DND-41 (cell line): ENCODE data around the gene MCRIP1.

ENCODE experiments used
- ATAC-seq: fragments of 200-7000 bp; cut with Tn5 transposase; 3 replicates; pipeline ENCODE4 v1.9.1; 2021; ENCODE audit warnings: low read depth; ENCODE audit not compliant: insufficient read depth
- DNase-seq: peaks from one replicate; pipeline ENCODE4 v3.0.0-alpha.2; 2020
- H2AFZ ChIP-seq: 2 replicates; pipeline ENCODE4 v1.6.0; 2012; ENCODE audit warnings: low read depth, low read length
- H3K27ac ChIP-seq: 2 replicates; pipeline ENCODE4 v1.5.1; 2012; ENCODE audit warnings: low read length, inconsistent platforms
- H3K27me3 ChIP-seq: fragments of 200-600 bp; sonication (generic); 2 replicates; pipeline ENCODE4 v1.6.0; 2012; ENCODE audit warnings: low read length, mild to moderate bottlenecking, inconsistent platforms; ENCODE audit not compliant: insufficient read depth, poor library complexity
- H3K36me3 ChIP-seq: 2 replicates; pipeline ENCODE4 v1.5.1; 2012; ENCODE audit warnings: low read length, inconsistent platforms; ENCODE audit not compliant: insufficient read depth
- H3K4me1 ChIP-seq: 2 replicates; pipeline ENCODE4 v1.5.1; 2012; ENCODE audit warnings: mild to moderate bottlenecking, low read length; ENCODE audit not compliant: insufficient read depth
- H3K4me2 ChIP-seq: 2 replicates; pipeline ENCODE4 v1.6.0; 2012; ENCODE audit warnings: mild to moderate bottlenecking, moderate library complexity, low read length, inconsistent platforms; ENCODE audit not compliant: insufficient read depth
- H3K4me3 ChIP-seq, 2 experiments: fragments of 200-600 bp in 1 of 2; shearing (Covaris generic) in 1 of 2; 2 replicates each; pipeline ENCODE4 v1.5.1; 2012 to 2016; ENCODE audit warnings: inconsistent platforms in 2 of 2, low read length in 2 of 2, mild to moderate bottlenecking in 2 of 2, low read depth in 1 of 2, moderate library complexity in 1 of 2
- H3K79me2 ChIP-seq: 2 replicates; pipeline ENCODE4 v1.6.0; 2012; ENCODE audit warnings: low read length, inconsistent platforms; ENCODE audit not compliant: insufficient read depth
- H3K9ac ChIP-seq: 2 replicates; pipeline ENCODE4 v1.6.0; 2012; ENCODE audit warnings: low read depth, mild to moderate bottlenecking, inconsistent platforms, low read length, moderate library complexity
- H3K9me3 ChIP-seq: 2 replicates; pipeline ENCODE4 v1.5.1; 2012; ENCODE audit warnings: low read length, moderate library complexity, mild to moderate bottlenecking, inconsistent platforms; ENCODE audit not compliant: insufficient read depth, severe bottlenecking
- H4K20me1 ChIP-seq: 2 replicates; pipeline ENCODE4 v1.6.0; 2012; ENCODE audit warnings: low read length; ENCODE audit not compliant: insufficient read depth
- CTCF ChIP-seq: IDR thresholded peaks from 2 replicates; pipeline ENCODE4 v1.5.1; 2012; ENCODE audit warnings: borderline replicate concordance, low read length, moderate library complexity, mild to moderate bottlenecking; ENCODE audit not compliant: poor library complexity, severe bottlenecking; ENCODE audit errors: extremely low read depth
- EZH2 ChIP-seq: IDR thresholded peaks from 3 replicates; pipeline ENCODE4 v1.6.1; 2012; ENCODE audit warnings: borderline replicate concordance, low read depth, mild to moderate bottlenecking, moderate library complexity, low read length, inconsistent platforms; ENCODE audit not compliant: severe bottlenecking

The MCRIP1 gene

DNA sequence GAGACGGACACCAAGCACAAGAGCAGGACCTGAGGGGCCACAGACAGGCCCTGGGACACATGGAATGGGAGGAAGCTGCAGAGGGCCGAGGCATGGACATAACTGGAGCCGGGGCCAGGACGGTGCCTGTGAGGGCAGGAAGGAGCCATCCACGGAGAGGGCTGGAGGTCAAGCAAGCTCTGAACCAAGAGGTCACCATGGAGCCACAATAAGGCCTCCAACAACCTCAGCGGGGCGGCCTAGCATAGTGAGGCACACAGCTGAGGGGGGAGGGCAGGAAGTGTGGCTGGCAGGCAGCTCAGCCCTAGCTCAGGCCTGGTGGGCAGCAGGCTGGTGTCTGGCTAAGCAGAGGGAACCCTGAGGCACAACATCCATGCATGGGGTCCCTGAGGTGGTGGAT, 4.4 kb downstream of the MCRIP1 start:
- no peaks in the 10 kb centered on the region for H3K27me3 ChIP-seq
- no peak for ATAC-seq
- H3K9ac ChIP-seq: no peak overlapping the region
- H3K9me3 ChIP-seq: no peaks in the 10 kb centered on the region
- H3K27ac ChIP-seq: no peak overlapping the region
- H3K79me2 ChIP-seq: peaks cover 55% of the 10 kb centered on the region
- H2AFZ ChIP-seq: no peak overlapping the region
- no peak overlapping the region for H3K4me2 ChIP-seq
- H4K20me1 ChIP-seq: peaks cover 29% of the 10 kb centered on the region
- no peak for TF ChIP-seq CTCF
- TF ChIP-seq EZH2: no peak
- no peak for DNase-seq
- H3K4me1 ChIP-seq: peaks cover 21% of the 10 kb centered on the region
- H3K36me3 ChIP-seq: peaks cover 6% of the 10 kb centered on the region
- no peak overlapping the region for H3K4me3 ChIP-seq

DNA sequence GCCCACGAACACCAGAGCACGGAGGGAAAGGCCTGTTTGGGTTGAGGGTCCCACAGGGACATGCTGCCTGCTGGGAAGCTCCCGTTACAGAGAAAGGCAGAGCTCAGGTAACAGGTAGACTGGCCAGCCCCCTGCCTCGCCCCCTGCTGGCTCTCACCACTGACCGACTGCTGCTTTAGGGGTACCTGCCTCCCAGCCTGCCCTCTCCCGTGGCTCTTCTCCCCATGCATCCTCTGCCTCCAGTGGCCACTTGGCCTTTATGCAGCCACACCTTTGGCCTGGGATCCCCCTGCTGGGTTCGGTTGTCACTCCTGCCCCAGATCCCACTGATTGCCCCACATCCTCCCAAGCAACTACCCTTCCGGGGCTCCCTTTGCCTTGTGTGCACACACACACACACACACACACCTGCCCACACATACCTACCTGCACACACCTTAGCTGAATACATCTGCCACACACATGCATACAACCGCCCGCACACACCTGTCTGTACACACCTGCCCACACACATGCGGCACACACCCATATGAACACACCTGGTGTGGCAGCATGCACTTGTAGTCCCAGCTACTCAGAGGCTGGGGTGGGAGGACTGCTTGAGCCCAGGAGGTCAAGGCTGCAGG, 7.1 kb downstream of the MCRIP1 start:
- H3K79me2 ChIP-seq: peaks cover 36% of the 10 kb centered on the region
- peaks cover 20% of the 10 kb centered on the region for H3K4me1 ChIP-seq
- no peak overlapping the region for H3K9ac ChIP-seq
- no peaks in the 10 kb centered on the region for H3K27me3 ChIP-seq
- H4K20me1 ChIP-seq: peaks cover 25% of the 10 kb centered on the region
- H3K4me2 ChIP-seq: no peak overlapping the region
- no peak for TF ChIP-seq EZH2
- TF ChIP-seq CTCF: peak; percentile 10
- H3K27ac ChIP-seq: no peak overlapping the region
- H3K9me3 ChIP-seq: no peaks in the 10 kb centered on the region
- H3K36me3 ChIP-seq: peaks cover 20% of the 10 kb centered on the region
- ATAC-seq (no peak), DNase-seq (no peak)
- H3K4me3 ChIP-seq: no peak overlapping the region
- H2AFZ ChIP-seq: no peak overlapping the region

GRCh38 chr17:81824595-81824994, 8.5 kb downstream of the MCRIP1 start:
- Histone ChIP-seq H3K4me1 (peaks cover 20% of the 10 kb centered on the region), H3K4me2 (no peak overlapping the region), H3K27ac (no peak overlapping the region), H3K4me3 (no peak overlapping the region), H3K79me2 (peaks cover 27% of the 10 kb centered on the region), H4K20me1 (peaks cover 20% of the 10 kb centered on the region), H3K9me3 (no peaks in the 10 kb centered on the region), H3K9ac (no peak overlapping the region), H2AFZ (no peak overlapping the region), H3K36me3 (peaks cover 20% of the 10 kb centered on the region), H3K27me3 (no peaks in the 10 kb centered on the region)
- TF ChIP-seq CTCF (no peak), EZH2 (no peak)
- ATAC-seq (no peak), DNase-seq (no peak)
